ENCODE data around the gene ATMIN.

- TF ChIP-seq CTCF (IDR thresholded peaks at IDR 0.05; ENCODE audit: low read length): no peak
- no peak for TF ChIP-seq EZH2 (IDR thresholded peaks at IDR 0.05; ENCODE audit: borderline replicate concordance, low read length)
Measured at GRCh38 chr16:81071805-81072204, 36.2 kb downstream of the ATMIN start.

Data from OCI-LY1 (cell line).